ENCODE data around the gene SLAMF9.

The SLAMF9 gene

DNA sequence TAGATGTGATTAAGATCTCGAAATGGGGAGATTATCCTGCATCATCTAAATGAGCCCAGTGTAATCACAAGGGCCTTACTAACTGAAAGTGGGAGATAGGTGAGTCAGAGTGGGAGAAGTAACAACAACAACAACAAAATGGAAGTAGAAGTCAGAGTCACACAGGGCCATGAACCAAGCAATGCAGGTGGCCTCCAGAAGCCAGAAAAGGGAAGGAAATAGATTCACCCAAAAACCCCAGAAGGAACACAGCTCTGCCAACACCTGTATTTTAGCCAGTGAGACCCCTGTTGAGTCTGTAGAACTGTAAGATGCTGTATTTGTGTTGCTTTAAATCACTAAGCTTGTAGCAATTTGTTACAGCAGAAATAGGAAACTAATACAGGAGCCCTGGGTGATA is 32.8 kb downstream of the SLAMF9 start:
- no peak overlapping the region; the same call in 1 of the 2 replicates for H3K27ac ChIP-seq

GRCh38 chr1:159920651-159921050 is 33.4 kb downstream of the SLAMF9 start:
- H3K27ac ChIP-seq: 0 out of 2 replicates have a peak overlapping the region, but pooled peaks have one; percentile 12
- TF ChIP-seq, protein P1, sequence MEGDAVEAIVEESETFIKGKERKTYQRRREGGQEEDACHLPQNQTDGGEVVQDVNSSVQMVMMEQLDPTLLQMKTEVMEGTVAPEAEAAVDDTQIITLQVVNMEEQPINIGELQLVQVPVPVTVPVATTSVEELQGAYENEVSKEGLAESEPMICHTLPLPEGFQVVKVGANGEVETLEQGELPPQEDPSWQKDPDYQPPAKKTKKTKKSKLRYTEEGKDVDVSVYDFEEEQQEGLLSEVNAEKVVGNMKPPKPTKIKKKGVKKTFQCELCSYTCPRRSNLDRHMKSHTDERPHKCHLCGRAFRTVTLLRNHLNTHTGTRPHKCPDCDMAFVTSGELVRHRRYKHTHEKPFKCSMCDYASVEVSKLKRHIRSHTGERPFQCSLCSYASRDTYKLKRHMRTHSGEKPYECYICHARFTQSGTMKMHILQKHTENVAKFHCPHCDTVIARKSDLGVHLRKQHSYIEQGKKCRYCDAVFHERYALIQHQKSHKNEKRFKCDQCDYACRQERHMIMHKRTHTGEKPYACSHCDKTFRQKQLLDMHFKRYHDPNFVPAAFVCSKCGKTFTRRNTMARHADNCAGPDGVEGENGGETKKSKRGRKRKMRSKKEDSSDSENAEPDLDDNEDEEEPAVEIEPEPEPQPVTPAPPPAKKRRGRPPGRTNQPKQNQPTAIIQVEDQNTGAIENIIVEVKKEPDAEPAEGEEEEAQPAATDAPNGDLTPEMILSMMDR (IDR thresholded peaks at IDR 0.05): no peak
- no peak for TF ChIP-seq ZFX (IDR thresholded peaks at IDR 0.05; ENCODE audit: borderline replicate concordance)

More for the DNA sequence above, 32.8 kb downstream of the SLAMF9 start:
- TF ChIP-seq, protein P1 (IDR thresholded peaks at IDR 0.05): no peak
- no peak for TF ChIP-seq ZFX (IDR thresholded peaks at IDR 0.05; ENCODE audit: borderline replicate concordance)

- TF ChIP-seq, protein P1 (IDR thresholded peaks at IDR 0.05): no peak
- TF ChIP-seq ZFX (IDR thresholded peaks at IDR 0.05; ENCODE audit: borderline replicate concordance): no peak
Observed at GRCh38 chr1:159920202-159920601, 33.8 kb downstream of the SLAMF9 start.

DNA sequence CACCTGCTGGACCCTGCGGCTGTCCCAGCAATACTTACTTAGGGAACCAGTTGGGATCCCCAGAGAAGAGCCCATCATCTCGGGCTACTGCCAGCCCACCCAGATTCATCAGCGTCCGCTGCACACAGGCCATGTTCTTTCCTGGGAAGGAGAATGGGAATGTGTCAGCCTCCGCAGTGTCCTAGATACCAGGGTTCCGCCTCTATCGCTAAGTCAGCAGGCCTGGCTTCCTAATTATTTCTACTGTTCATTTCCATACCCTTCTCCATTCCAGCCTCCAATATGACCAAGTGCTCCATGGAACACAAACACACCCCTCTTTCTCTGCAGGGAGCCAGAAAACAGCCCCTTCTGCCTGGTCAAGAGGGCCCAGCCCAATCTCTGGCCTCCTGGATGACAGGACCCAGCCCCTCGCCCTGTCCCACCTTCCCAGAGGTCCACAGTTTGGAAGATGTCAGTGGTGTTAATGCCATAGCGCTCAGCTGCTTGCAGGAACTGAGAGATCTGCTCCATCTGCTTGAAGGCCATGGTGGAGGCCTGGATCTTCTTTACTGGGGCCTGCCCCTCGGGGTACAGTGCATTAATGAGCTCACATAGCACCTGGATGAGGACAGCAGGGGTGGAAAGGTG is 34.7 kb downstream of the SLAMF9 start:
- TF ChIP-seq, protein P1 (IDR thresholded peaks at IDR 0.05): no peak
- no peak for TF ChIP-seq ZFX (IDR thresholded peaks at IDR 0.05; ENCODE audit: borderline replicate concordance)
- H3K27ac ChIP-seq: no peak overlapping the region

More at GRCh38 chr1:159920202-159920601, 33.8 kb downstream of the SLAMF9 start:
- H3K27ac ChIP-seq: no peak overlapping the region

DNA sequence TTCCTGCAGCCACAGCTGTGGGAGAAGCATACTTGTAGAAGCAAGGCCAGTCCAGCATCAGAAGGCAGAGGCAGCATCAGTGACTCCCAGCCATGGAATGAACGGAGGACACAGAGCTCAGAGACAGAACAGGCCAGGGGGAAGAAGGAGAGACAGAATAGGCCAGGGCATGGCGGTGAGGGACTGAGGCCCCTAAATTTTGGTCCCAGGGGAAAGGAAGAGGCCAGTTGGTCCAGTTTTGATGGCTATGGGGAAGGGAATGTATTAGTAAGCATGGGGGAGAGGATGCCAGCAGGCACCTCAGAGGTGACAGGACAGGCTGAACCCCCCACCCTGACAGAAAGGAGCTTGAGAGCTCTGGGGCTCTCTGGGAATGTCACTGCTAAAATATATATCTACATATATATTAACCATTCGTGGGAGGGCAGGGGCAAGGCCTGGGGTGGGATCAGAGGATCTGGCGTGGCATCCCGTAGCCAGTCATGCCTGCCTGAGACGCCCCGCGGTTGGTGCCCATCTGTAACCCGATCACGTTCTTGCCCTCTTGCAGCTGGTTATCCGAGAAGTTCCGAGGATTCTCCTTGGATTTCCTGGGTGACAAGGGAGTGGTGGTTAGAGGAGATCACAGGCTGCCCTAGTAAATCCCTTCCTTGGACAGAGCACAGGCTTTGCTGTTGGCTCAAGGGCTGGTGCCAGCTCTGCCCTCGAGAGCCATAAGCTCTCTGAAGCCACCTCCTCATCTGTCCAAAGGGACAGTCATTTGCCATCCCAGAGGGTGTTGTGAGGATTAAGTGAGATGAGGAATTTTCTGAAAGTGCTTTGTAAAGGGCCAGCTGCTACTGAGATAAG is 35.5 kb downstream of the SLAMF9 start:
- H3K27ac ChIP-seq: 0 out of 2 replicates have a peak overlapping the region, but pooled peaks have one; percentile 67
- TF ChIP-seq ZFX (IDR thresholded peaks at IDR 0.05; ENCODE audit: borderline replicate concordance): no peak
- TF ChIP-seq, protein P1 (IDR thresholded peaks at IDR 0.05): no peak

- TF ChIP-seq, protein P1 (IDR thresholded peaks at IDR 0.05): no peak
- no peak for TF ChIP-seq ZFX (IDR thresholded peaks at IDR 0.05; ENCODE audit: borderline replicate concordance)
- peak overlapping the region; percentile 67 for H3K27ac ChIP-seq
Observed at GRCh38 chr1:159917533-159918351, 36.3 kb downstream of the SLAMF9 start.

Measured in 22Rv1 (cell line).